ENCODE measurements around the gene UBA52. TPM values are rescaled to one million over a fixed set of nuclear protein-coding genes. Genes with fewer than 3 reads are reported as not detected.

UBA52 gene
- 460 and 873 TPM in 2 replicates for total RNA-seq

GRCh38 chr19:18571564-18572344, at the start of gene UBA52:
UBA52 (plus strand) TSS chr19:18571857; CDS start chr19:18573301, 1,444 bp downstream.

GRCh38 chr19:18542941-18543813, 28.5 kb upstream of the UBA52 start, which contains the start of gene FKBP8:
FKBP8 (minus strand) TSS chr19:18543573; CDS start chr19:18541970, 1,603 bp downstream.

GRCh38 chr19:18557411-18558201, 14.1 kb upstream of the UBA52 start, which contains the start of gene KXD1:
KXD1 (plus strand) TSS chr19:18557870; CDS start chr19:18562057, 4,187 bp downstream.

GRCh38 chr19:18588611-18589379, 17.1 kb downstream of the UBA52 start, which contains the start of gene REX1BD:
REX1BD (plus strand) TSS chr19:18588798; CDS start chr19:18588802, 4 bp downstream.

GRCh38 chr19:18606281-18607225, 34.9 kb downstream of the UBA52 start, which contains the start of gene CRLF1:
CRLF1 (minus strand) TSS chr19:18606799; CDS start chr19:18606656, 143 bp downstream.

GRCh38 chr19:18612772-18613588, 41.3 kb downstream of the UBA52 start, which contains the start of gene TMEM59L:
TMEM59L (plus strand) TSS chr19:18612870; CDS start chr19:18612959, 89 bp downstream.

Other genes with a start within 250 kb of the UBA52 start
- 128 and 177 TPM in 2 replicates for gene LSM4, start 248.8 kb upstream of the UBA52 start, total RNA-seq
- 13.3 and 19.9 TPM in 2 replicates for gene PGPEP1, start 231.3 kb upstream of the UBA52 start, total RNA-seq
- gene GDF15, start 185.7 kb upstream of the UBA52 start, total RNA-seq = 108 and 126 TPM in 2 replicates
- not detected in 2 replicates for gene LRRC25, start 174.2 kb upstream of the UBA52 start, total RNA-seq
- 71.0 and 93.2 TPM in 2 replicates for gene SSBP4, start 152.5 kb upstream of the UBA52 start, total RNA-seq
- 24.6 and 37.7 TPM in 2 replicates for gene ISYNA1, start 133.7 kb upstream of the UBA52 start, total RNA-seq
- 10.2 and 10.4 TPM in 2 replicates for gene ELL, start 49.8 kb upstream of the UBA52 start, total RNA-seq
- 136 and 184 TPM in 2 replicates for gene FKBP8, start 28.3 kb upstream of the UBA52 start, total RNA-seq
- 55.3 and 71.5 TPM in 2 replicates for gene KXD1, start 14.0 kb upstream of the UBA52 start, total RNA-seq
- 79.9 and 109 TPM in 2 replicates for gene REX1BD, start 16.9 kb downstream of the UBA52 start, total RNA-seq
- gene CRLF1, start 34.9 kb downstream of the UBA52 start, total RNA-seq = not detected in 2 replicates
- gene TMEM59L, start 41.0 kb downstream of the UBA52 start, total RNA-seq = under 0.01 and 0.15 TPM in 2 replicates
- 2.3 and 4.2 TPM in 2 replicates for gene KLHL26, start 65.2 kb downstream of the UBA52 start, total RNA-seq
- gene CRTC1, start 111.8 kb downstream of the UBA52 start, total RNA-seq = 0.97 and 1.1 TPM in 2 replicates
- gene COMP, start 219.4 kb downstream of the UBA52 start, total RNA-seq = not detected in 2 replicates

Measured in epithelial cell of umbilical artery (primary cell).